GM12878 (cell line): ENCODE results near the gene PAPPA.

Experiments used
- ATF3 ChIP-seq: IDR thresholded peaks from 2 replicates; pipeline ENCODE4 v1.6.1; 2011; ENCODE audit warnings: low read depth, mild to moderate bottlenecking, low read length, moderate library complexity, borderline replicate concordance; ENCODE audit errors: extremely low read depth
- BHLHE40 ChIP-seq, 2 experiments: fragments of 450-650 bp in 1 of 2; IDR thresholded peaks; 2 replicates each; pipeline ENCODE4 v1.6.1; 2011 to 2017; ENCODE audit warnings: low read depth in 2 of 2, borderline replicate concordance in 1 of 2, improper control_type of control experiment in 1 of 2, low read length in 1 of 2, mild to moderate bottlenecking in 1 of 2
- CBFB ChIP-seq: IDR thresholded peaks from 2 replicates; pipeline ENCODE4 v1.6.1; 2016; ENCODE audit warnings: antibody characterized with exemption, low read depth
- CTCF ChIP-seq, 3 experiments: IDR thresholded peaks in 2 of 3; conservative IDR thresholded peaks in 1 of 3; 2 replicates each; pipeline ENCODE4 v1.5.1; 2011; ENCODE audit warnings: low read depth in 3 of 3, low read length in 3 of 3, mild to moderate bottlenecking in 3 of 3, control low read depth in 2 of 3, moderate library complexity in 2 of 3, inconsistent platforms in 1 of 3, mixed read lengths in 1 of 3; ENCODE audit not compliant: control insufficient read depth in 2 of 3, insufficient read depth in 1 of 3; ENCODE audit errors: extremely low read depth in 1 of 3
- MAX ChIP-seq: IDR thresholded peaks from 2 replicates; pipeline ENCODE4 v1.6.1; 2012; ENCODE audit warnings: low read depth, low read length, improper control_type of control experiment
- ZBTB33 ChIP-seq: fragments of 450-650 bp; IDR thresholded peaks from 2 replicates; pipeline ENCODE4 v1.6.1; 2017; ENCODE audit warnings: mild to moderate bottlenecking

GRCh38 chr9:116147821-116148220 is 5.8 kb upstream of the PAPPA start:
- TF ChIP-seq ZBTB33 = no peak
- TF ChIP-seq BHLHE40 (IDR thresholded peaks at IDR 0.05; ENCODE audit: borderline replicate concordance in 1 of 2, low read depth in 2 of 2, low read length in 1 of 2) = no peak
- TF ChIP-seq CTCF (IDR thresholded peaks at IDR 0.05 in 2 of 3, conservative IDR thresholded peaks at IDR 0.05 in 1 of 3; ENCODE audit: control insufficient read depth in 2 of 3, extremely low read depth in 1 of 3, insufficient read depth in 1 of 3, low read depth in 3 of 3, low read length in 3 of 3) = no peak
- TF ChIP-seq CBFB = no peak
- no peak for TF ChIP-seq MAX
- no peak for TF ChIP-seq ATF3
